Activated naive CD4-positive, alpha-beta T cell treated with anti-CD3 and anti-CD28 coated beads, Interleukin-2, amount 50 U/mL, for 16 hours (primary cell): ENCODE data around the gene NDUFC2.
"Not testable (repeated sequence)": the region's sequence is repeated elsewhere in the genome, so short reads cannot be mapped to it uniquely, and the experiment has no call there.

Experiments
- DNase-seq: peaks from one replicate; pipeline ENCODE4 v3.0.0-alpha.2; 2020

The NDUFC2 gene

DNA sequence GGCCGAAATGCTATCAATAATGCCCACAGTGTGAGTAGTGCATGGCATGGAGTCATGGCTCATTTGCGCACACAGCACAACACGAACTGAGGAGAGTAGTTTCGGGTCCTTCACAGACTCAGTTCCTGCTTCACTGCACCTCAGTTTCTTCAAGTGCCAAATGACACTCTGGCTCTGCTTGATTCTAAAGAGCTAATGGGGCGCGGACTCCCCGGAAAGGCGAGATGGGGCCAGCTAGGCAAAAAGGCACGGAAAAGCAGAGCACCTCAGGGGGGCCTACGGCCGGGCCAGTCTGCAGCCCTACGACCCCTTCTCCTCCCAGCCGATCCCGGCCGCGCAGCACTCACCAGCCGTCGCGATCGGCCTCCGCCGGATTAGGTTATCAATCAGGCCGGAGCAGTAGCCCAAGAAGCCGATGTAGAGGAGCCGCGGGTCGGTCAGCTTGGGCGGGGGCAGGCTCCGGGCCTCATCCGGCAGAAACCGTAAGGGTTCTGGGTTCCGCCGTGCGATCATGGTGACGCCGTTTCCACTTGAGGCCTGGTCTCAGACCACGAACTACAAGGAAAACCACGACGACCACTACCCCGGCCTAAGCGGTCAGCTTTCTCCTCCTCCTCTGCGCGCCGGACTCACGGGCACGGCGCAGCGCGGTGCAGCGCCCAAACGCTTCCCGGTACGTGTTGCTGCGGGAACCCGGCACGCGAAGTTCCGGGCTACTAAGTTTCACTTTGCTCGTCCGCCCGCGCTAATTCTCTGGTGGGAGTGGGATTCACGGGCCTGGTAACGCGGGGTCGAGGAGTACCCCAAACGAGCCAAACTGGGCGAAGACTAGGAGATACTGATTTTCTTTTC is at the start of gene NDUFC2:
TSS of gene NDUFC2 (minus strand) at position 631 of the 852 bp plus-strand sequence. CDS start at position 513, 118 bp downstream.
- DNase-seq = peak; percentile 68

DNA sequence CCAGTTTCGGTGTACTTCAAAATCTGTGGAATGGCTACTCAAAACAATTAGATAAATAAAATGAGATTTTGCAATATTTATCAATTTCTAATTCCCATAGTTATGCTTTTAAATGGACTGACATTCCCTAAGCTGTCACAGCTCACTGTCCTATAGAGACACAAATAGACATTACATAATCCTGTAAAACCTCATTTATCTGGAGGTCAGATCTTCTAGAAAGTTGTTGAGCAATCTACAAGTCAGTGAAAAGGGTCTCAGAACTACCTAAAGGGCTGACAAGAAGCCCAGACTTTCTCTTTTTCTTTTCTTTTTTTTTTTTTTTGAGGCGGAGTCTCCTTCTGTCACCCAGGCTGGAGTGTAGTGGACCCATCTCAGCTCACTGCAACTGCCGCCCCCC is 47.7 kb upstream of the NDUFC2 start:
- DNase-seq = no peak

DNA sequence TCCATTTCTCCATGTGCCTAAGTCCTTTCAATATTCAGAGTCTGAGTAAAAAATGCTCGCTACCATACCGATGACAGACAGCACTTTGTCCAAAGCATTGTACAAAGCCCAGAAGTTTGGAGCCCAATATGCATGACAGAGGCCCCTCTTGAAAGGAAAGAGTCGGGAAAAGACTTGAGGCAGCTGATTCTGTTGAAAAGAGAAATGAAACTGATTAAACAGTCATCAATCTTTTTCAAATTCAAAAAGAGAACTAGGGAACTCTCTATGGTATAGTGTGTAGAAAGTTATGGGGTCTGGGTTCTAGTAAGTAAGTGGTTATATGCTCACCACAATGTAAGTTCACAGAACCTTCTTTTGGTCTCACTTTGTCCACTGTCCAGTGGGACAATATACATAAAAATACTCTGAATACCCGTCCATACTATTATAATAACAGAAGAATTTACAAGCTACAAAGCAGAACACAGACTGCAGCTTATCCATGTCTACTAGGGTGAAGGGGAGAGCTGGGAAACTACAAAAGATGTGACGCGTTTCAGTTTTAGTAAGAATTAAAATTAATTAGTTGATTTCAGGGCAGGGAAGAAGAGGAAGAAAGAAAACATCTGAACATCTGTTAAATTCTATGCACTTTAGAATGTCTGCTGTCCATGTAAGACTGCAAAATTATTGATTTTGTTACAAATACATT is 33.1 kb upstream of the NDUFC2 start:
- DNase-seq = no peak

DNA sequence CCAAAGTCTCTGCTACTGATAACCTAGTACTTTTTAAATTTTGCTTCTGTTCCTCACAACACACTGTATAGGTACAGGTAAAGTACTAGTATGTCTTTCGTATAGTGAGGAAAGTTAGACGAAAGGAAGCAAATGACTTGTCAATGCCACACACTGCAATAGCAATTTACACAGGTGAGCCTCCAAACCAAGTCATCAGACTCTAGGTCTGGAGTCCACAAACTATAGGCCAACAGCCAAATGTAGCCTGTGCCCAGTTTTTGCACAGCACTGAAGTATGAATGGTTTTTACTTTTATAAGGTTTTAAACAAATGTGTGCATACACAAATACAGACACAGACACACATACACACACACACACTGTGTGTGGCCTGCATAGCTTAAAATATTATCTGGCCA is 31.6 kb upstream of the NDUFC2 start:
- DNase-seq = no peak

DNA sequence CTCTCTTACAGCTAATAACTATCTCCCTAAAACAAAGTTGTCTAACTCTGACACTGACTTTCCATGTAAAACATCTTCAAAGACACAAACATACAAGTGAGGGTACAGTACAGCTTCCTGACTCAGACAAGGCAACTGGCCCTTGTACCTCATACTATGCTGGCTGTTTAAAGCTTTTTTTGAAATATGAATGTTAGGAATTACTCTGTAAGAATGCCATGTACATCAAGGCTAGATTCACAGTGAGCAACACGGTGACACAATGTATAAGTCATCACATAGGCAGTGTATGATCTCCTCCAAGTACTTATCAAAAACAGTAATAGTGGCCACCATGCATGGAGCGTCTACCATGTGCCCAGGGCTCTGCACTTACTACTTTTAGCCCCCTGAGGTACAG is 31.2 kb upstream of the NDUFC2 start:
- no peak for DNase-seq

DNA sequence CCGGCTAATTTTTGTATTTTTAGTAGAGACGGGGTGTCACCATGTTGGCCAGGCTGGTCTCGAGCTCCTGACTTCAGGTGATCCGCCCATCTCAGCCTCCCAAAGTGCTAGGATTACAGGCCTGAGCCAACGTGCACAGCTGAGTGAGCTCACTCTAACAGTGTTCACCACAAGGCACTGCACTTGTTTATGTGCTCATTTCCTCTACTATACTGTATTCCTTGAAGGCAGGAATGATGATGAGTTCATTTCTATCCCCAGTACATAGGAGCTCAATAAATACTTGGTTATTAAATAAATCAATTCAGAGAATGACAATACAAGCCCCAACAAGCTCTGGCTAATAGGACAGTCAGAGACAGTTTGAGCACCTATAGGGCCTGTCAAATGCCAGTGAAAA is 30.7 kb upstream of the NDUFC2 start:
- no peak for DNase-seq

DNA sequence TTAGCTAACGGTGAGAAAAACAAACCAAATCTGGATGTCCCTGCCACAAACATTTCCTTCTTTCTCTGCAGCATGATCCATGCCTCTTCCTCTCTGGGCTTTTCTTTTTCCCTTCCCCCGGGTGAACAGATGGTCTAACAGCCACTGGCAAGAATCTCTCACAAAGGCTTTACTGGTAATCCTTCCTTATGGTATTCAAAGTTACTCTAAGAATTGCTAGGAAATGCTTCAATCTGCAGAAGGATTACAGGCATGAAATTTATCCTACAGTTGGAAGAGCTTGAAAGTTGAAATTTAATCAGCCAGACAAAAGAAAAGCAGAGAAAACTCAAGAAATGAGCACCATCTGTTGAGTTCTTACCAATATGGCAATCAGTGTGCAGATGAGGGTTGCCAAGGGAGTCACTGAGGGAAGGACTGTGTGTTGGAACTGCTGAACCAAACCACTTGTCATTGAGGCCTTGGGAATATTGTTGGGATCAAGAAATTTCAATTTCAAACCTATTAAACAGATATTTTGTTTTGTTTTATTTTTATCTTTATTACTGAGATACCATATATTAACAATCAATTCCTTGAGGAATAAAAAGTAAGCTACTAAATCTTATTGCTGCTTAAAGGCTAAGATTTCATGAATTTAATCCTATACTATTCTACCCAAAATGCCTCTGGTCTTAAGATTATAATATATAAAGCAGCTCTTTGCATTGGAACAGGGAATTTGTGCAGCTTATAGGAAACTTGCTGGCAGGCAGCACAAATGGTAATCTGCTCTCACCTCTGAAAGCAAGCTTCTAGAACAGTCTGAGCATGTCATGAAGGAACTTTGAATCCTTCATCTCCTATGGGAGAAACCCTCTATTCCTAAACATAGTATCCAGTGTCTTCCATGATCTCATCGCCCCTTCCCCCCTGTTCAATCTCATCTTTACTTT is 29.7 kb upstream of the NDUFC2 start:
- DNase-seq = no peak

DNA sequence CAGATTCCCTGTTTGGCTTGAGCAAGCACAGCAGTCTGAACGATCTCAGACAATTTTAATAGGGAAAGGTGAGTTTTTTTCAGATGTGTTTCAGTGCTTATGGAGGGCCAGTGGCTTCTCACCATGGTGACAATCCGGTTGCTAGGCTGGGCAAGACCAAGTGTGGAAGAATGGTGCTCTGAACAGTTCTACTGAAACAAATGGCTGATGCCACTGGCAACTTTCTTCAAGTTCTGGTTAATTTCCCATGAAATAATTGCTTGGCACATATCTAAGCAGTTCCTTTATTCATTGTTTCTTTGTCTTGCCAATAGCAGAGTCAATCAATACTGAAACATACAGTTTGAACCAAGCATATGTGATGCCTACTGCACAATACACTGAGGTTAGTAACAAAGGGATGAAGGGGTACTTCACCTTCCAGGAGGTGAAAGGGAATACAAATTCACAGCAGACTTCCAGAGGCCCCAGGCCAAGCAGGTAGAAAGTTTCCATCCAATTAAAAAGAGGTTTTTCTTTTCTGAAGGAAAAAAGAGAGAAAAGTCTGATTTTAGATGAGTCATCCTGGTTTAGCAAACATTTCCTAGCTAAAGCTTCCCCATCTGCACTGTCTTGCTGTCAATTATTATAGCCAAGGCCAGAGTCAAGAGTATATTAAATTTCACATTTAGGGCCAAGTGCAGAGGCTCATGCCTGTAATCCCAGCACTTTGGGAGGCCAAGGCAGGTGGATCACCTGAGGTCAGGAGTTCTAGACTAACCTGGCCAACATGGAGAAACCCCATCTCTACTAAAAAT is 21.2 kb upstream of the NDUFC2 start:
- DNase-seq = no peak

DNA sequence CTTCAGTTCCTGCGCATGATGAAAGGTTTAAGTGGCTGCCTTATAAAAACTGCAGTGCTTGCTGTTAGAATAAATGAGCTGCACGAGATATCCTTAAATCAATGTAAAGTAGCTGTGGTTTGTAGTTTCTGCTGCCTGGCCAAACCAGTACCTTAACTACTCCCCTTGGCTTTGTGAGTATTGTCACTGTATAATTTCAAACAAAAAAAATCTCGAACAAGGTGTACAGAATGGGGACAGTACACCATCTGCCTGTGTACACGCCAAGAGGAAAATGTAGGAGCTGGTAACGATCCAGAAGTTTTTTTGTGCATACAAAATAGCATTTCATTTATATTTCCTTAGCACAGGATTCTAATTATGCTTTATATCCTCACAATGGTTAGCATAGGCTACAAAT is 20.6 kb upstream of the NDUFC2 start:
- no peak for DNase-seq

DNA sequence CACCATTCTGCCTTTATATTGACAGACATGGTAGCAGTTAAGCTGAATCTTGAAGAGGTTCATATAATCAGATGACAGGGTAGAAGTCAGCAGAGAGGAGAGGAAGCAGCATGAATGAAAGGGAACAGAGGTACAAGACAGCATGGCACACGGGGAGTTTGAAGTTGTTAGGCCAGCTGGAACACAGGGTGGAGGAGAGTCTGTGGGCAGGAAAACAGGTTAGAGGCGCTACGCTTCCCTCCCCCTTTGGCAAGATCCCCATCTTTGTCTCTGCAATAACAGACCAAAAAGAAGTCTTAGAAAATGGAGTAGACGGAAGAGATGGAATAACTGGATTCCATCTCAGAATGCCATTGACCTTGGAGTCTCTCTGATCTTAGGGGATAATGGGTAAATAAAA is 20.0 kb upstream of the NDUFC2 start:
- DNase-seq = no peak

DNA sequence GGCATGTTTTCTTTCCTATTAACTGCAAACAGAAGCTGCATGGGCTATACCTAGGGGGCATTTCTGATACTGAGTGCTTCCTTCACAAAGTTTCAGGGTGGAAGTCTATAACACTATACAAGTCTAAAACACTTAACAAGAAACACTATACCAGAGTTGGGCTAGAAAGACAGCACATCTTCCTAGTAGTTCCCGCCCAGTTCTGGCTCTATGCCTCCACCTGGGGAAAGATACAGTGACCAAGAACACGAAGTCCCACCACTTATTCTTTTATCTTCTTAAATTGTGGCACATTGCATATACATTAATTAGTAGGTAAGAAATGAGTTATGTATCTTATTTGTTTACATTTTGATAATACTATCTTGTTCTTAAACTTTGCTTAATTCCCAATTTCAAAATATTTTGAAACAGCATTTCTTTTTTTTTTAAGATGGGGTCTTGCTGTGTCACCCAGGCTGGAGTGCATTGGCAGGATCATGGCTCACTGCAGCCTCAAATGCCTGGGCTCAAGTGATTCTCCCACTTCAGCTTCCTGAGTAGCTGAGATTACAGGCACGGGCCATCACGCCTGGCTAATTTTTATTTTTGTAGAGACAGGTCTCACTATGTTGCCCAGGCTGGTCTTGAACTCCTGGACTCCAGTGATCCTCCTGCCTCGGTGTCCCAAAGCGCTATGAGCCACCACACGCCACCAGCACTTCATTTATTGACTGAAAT is 18.2 kb upstream of the NDUFC2 start:
- DNase-seq = no peak

DNA sequence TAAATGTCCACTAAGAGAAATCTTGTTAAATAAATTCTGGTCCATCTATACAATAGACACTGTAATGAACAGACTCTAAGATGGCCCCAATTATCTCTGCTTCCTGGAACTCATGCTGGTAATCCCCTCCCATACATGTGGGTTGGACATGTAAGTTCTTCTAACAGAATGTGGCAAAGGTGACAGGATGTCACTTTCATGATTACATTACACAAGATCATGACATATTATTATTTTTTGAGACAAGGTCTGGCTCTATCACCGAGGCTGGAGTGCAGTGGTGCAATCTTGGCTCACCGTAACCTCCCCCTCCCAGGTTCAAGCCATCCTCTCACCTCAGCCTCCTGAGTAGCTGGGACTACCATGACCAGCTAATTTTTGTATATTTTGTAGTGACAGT is 14.6 kb upstream of the NDUFC2 start:
- no peak for DNase-seq

DNA sequence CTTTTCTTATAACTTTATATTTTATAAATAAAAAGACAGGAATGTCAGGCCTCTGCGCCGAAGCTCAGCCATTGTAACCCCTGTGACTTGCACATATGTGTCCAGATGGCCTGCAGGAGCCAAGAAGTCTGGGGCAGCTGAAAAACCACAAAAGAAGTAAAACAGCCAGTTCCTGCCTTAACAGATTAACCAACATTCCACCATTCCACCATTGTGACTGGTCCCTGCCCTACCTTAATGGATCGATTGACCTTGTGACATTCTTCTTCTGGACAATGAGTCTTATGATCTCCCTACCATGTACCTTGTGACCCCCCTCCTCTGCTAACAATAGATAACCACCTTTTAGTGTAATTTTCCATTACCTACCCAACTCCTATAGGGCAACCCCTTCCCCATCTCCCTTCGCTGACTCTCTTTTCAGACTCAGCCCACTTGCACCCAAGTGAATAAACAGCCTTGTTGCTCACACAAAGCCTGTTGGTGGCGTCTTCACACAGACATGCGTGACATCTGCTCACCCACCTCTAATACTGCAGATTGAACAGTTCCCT is 6.9 kb upstream of the NDUFC2 start:
- DNase-seq = not testable (repeated sequence)

DNA sequence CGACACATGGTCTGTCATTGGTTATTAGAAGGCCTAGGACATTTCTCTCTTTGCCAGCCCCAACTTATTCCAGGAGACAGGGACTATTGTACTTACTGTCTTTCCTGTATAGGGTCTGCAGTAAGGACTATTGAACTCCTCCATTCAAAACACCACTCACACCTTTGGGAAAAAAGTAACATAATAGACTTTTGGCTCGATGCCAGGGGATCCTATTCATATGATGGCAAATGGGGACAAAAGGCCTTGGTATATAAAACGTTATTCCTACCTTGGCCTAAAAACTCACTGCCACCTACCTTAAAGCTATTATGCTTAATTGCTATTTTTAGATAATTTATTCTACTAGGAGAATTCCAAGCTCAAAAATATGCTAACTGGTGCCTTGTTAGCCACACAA is 6.3 kb upstream of the NDUFC2 start:
- DNase-seq = no peak

DNA sequence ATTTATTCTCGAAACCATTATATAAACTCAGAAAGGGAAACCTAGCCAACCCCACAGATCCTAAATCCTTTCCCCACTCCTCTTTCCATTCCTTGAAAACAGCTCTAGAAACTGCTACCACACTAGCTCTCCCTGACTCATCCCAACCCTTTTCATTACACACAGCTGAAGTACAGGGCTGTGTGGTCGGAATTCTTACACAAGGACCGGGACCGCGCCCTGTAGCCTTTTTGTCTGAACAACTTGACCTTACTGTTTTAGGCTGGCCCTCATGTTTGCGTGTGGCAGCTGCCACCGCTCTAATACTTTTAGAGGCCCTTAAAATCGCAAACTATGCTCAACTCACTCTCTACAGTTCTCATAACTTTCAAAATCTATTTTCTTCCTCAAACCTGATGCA is 4.8 kb upstream of the NDUFC2 start:
- not testable (repeated sequence) for DNase-seq

DNA sequence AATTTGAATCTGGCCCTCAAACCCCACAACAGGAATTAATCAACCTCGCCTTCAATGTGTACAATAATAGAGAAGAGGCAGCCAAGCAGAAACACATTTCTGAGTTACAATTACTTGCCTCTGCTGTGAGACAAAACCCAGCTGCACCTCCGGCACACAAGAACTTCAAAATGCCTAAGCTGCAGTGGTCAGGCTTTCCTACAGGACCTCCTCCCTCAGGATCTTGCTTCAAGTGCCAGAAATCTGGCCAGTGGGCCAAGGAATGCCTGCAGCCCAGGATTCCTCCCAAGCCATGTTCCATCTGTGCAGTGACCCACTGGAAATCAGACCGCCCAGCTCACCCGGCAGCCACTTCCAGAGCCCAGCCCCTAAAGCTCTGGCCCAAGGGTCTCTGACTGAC is 3.4 kb upstream of the NDUFC2 start:
- DNase-seq = no peak

DNA sequence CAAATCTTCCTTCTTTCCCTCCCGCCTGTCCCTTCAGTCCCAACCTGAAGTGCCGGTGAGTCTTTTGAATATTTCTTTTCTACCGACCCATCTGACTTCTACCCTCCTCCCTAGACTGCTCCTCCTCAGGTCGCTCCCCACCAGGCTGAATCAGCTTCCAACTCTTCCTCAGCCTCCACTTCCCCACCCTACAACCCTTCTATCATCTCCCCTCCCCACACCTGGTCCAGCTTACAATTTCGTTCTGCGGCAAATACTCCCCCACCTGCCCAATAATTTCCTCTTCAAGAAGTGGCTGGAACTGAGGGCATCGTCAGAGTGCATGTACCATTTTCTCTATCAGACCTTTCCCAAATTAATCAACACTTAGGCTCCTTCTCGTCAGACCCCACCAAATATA is 2.5 kb upstream of the NDUFC2 start:
- no peak for DNase-seq

DNA sequence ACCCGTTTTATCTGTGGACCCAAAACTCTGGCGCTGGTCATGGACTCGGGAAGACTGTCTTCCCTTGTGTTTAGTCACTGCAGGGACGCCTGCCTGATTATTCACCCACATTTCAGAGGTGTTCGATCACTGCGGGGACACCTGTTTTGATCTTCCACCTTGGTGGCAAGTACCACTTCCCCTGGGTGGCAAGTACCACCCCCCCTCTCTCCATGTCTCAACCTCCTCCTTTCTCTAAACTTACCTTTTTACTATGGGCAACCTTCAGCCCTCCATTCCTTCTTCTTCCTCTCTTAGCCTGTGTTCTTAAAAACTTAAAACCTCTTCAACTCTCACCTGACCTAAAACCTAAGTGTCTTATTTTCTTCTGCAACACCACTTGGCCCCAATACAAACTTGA is 1.9 kb upstream of the NDUFC2 start:
- DNase-seq = no peak

DNA sequence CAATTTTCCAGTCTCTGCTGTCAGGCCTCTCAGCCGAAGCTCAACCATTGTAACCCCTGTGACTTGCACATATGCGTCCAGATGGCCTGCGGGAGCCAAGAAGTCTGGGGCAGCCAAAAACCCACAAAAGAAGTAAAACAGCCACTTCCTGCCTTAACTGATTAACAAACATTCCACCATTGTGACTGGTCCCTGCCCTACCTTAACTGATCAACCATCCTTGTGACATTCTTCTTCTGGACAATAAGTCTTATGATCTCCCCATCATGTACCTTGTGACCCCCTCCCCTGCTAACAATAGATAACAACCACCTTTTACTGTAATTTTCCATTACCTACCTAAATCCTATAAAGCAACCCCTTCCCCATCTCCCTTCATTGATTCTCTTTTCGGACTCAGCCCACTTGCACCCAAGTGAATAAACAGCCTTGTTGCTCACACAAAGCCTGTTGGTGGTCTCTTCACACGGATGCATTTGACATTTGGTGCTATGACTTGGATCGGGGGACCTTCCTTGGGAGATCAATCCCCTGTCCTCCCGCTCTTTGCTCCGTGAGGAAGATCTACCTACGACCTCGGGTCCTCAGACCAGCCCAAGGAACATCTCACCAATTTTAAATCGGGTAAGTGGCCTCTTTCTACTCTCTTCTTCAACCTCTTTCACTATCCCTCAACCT is 1.3 kb upstream of the NDUFC2 start:
- no peak for DNase-seq

DNA sequence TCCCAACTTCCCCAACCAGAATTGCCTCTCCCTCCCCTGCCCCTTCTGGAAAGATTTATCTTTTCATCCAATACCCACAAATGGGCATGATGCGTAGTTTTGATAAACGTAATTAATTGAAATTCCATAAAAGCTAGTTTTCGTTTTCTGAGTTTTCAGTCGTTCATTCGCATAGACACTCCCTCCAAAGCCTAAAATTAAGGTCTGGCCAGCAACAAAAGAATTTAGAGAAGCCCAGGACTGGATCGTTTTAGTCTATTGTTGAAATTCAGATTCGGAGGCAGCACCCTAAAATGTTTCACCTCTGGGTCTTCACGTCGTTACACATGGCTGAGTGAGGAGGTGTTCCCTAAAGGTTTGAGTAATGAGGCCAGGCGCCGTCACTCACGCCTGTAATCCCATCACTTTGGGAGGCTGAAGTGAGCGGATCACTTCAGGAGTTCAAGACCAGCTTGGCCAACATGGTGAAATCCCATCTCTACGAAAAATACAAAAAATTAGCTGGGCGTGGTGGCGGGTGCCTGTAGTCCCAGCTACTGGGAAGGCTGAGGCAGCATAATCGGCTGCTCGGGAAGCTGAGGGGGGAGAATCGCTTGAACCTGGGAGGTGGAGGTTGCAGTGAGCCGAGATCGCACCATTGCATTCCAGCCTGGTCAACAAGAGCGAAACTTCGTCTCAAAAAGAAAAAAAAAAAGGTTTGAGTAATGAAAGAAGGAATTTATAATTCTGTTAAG is 589 bp upstream of the NDUFC2 start:
- DNase-seq = no peak
